ENCODE data around the gene ST6GALNAC6.

DNA sequence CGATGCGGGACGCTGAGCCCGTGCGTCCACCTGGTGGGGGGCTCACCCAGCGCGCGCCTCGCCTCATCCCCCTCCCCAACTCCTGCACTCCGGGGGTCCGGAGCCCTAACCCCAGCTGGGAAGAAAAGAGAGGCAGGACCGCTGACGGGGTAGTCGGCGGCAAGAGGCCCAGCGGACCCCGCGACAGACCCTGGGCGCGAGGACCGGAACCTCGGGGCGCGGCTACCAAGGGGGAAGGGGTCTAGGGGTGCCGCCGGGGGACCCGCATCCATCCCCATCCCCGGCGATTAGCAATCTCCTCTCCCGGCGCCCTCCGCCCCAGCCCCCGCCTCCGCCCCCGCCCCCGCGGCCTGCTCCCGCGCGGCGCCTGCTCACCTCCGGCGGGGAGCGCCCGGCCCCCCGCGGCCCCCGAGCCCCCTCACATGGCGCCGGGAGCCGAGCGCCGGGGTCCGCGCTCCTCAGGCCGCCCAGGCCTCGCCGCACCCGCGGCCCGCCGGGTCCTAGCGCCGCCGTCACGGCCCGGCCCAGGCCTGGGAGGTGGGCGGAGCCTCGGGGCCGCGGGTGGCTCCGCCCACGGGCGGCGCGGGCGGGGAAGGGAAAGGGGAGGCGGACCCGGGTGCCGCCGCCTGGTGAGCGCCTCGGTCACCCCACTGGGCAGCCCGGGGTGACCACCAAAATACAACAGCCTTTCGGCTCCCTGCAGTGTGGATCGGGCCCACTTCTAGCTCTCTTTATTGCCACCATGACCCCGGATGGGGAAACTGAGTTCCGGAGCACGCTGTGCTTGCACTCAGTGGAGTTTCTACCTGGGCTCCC lies at the start of gene ST6GALNAC6:
- TF ChIP-seq, protein P1, sequence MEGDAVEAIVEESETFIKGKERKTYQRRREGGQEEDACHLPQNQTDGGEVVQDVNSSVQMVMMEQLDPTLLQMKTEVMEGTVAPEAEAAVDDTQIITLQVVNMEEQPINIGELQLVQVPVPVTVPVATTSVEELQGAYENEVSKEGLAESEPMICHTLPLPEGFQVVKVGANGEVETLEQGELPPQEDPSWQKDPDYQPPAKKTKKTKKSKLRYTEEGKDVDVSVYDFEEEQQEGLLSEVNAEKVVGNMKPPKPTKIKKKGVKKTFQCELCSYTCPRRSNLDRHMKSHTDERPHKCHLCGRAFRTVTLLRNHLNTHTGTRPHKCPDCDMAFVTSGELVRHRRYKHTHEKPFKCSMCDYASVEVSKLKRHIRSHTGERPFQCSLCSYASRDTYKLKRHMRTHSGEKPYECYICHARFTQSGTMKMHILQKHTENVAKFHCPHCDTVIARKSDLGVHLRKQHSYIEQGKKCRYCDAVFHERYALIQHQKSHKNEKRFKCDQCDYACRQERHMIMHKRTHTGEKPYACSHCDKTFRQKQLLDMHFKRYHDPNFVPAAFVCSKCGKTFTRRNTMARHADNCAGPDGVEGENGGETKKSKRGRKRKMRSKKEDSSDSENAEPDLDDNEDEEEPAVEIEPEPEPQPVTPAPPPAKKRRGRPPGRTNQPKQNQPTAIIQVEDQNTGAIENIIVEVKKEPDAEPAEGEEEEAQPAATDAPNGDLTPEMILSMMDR (IDR thresholded peaks at IDR 0.05), result no peak
- no peak for TF ChIP-seq EZH2 (IDR thresholded peaks at IDR 0.05; ENCODE audit: borderline replicate concordance, insufficient read depth, low read depth, low read length, poor library complexity, severe bottlenecking)

Measured in B cell (primary cell).